GM10266 (cell line): ENCODE results near the gene GABRR2.

Source experiments
- DNase-seq: peaks from one replicate; pipeline ENCODE4 v3.0.0; 2012; ENCODE audit errors: extremely low spot score
- CTCF ChIP-seq: IDR thresholded peaks from 2 replicates; pipeline ENCODE4 v1.5.1; 2012; ENCODE audit warnings: mild to moderate bottlenecking, low read depth; ENCODE audit not compliant: control insufficient read depth, insufficient read depth; ENCODE audit errors: missing control alignments

Gene GABRR2

GRCh38 chr6:89270951-89271721 lies 44.0 kb downstream of the GABRR2 start:
- no peak for DNase-seq

DNA sequence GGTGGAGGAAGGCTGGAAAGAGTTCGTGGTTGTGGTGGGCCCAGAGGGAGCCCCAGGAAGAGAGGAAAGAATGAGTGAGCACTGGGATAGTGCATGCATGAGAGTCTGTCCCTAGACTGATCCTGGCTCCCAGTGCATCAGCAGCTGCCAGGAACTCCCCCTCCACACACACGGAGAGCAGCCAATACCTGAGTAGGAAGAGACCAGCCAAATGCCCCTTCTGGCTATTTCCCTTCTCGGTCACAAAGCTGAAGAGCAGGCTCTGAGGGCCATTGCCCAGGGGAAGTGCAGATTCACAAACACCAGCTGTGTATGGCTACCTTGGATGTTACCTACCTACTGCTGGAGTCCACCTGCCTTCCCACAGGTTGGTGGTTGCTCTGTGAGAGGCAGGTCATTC lies 45.1 kb downstream of the GABRR2 start:
- TF ChIP-seq CTCF, result no peak
- no peak for DNase-seq

More at GRCh38 chr6:89270951-89271721, 44.0 kb downstream of the GABRR2 start:
- no peak for TF ChIP-seq CTCF

DNA sequence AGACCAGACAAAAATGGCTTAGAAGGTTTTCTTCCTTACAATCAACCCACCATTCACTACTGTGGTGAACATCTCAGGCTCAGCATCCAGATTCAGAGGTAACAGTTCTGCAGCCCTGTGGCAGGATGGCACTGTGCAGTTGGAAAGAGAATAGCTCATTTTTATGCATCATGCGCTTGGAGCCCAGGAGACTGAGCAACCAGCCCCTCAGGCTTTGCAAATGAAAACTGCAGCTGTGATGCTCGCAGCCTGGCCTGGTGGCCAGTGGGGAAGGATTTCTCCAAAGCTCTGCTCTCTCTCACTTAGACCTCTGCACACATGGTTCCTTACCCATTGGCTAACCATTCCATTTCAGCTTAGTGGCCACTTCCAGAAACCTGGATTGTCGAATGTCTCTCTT lies 45.8 kb downstream of the GABRR2 start:
- no peak for DNase-seq

DNA sequence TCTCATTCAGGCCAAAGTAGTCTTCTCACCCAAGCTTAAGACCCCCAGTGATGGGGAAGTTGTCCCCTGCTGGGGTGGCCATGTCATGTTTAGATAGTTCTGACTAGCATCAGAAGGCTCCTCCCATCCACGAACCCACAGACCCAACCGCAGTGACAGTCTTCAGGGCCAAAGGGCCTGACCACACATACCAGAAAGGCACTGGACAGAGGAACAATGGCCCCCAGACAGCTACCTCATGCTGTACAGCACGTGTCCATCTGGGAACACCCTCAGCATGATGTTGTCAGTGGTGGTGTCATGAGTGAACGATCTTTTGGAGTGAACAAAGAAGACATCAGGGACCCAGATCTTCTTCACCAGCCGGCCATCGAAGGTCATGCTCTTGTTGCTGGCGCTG lies 46.3 kb downstream of the GABRR2 start:
- no peak for DNase-seq
- no peak for TF ChIP-seq CTCF

More for the DNA sequence above, 45.8 kb downstream of the GABRR2 start:
- no peak for TF ChIP-seq CTCF

GRCh38 chr6:89267918-89268317 lies 47.2 kb downstream of the GABRR2 start:
- no peak for DNase-seq
- no peak for TF ChIP-seq CTCF

- DNase-seq, result no peak
- TF ChIP-seq CTCF, result no peak
Observed at GRCh38 chr6:89264296-89264695, 50.8 kb downstream of the GABRR2 start.

GRCh38 chr6:89260832-89261231 lies 54.3 kb downstream of the GABRR2 start:
- peak; percentile 23 for DNase-seq
- TF ChIP-seq CTCF, result no peak
